HepG2 (cell line): ENCODE measurements around the gene PCNP. TPM values are rescaled to one million over a fixed set of nuclear protein-coding genes. Genes with fewer than 3 reads are reported as not detected.

Experiments
- EEA1 ChIP-seq: sonication (generic); formaldehyde crosslinking; IDR thresholded peaks from 2 replicates; pipeline ENCODE4 v1.5.1; 2020; ENCODE audit warnings: mild to moderate bottlenecking, missing genetic modification reagents, borderline replicate concordance
- ETV6 ChIP-seq: sonication (generic); formaldehyde crosslinking; conservative IDR thresholded peaks from 2 replicates; pipeline ENCODE4 v1.4.0; 2020; ENCODE audit warnings: missing genetic modification reagents
- KLF16 ChIP-seq, 2 experiments: sonication (generic) in 1 of 2; formaldehyde crosslinking in 1 of 2; IDR thresholded peaks; 2 replicates each; pipeline versions ENCODE4 v1.6.1 to v1.8.0; 2016 to 2023; ENCODE audit warnings: missing genetic modification reagents in 2 of 2, missing compliant biosample characterization in 1 of 2
- NKX3-1 ChIP-seq: sonication (generic); formaldehyde crosslinking; IDR thresholded peaks from 2 replicates; pipeline ENCODE4 v1.5.0; 2020; ENCODE audit warnings: missing genetic modification reagents
- RBAK ChIP-seq: sonication (generic); formaldehyde crosslinking; IDR thresholded peaks from 2 replicates; pipeline ENCODE4 v1.5.1; 2020; ENCODE audit warnings: mild to moderate bottlenecking, missing genetic modification reagents
- SAP130 ChIP-seq: IDR thresholded peaks from 2 replicates; pipeline ENCODE4 v1.6.1; 2016; ENCODE audit warnings: low read depth
- TMF1 ChIP-seq: sonication (generic); formaldehyde crosslinking; IDR thresholded peaks from 2 replicates; pipeline ENCODE4 v1.8.1; 2022; ENCODE audit warnings: low read depth, missing genetic modification reagents
- ZNF138 ChIP-seq: sonication (generic); formaldehyde crosslinking; IDR thresholded peaks from 2 replicates; pipeline ENCODE4 v1.5.0; 2020; ENCODE audit warnings: mild to moderate bottlenecking, low read depth, missing genetic modification reagents
- ZNF33B ChIP-seq: sonication (generic); formaldehyde crosslinking; IDR thresholded peaks from 2 replicates; pipeline ENCODE4 v1.5.1; 2020; ENCODE audit warnings: mild to moderate bottlenecking, missing genetic modification reagents
- ZNF468 ChIP-seq: sonication (generic); formaldehyde crosslinking; IDR thresholded peaks from 2 replicates; pipeline ENCODE4 v1.8.0; 2022; ENCODE audit warnings: mild to moderate bottlenecking, moderate library complexity, missing genetic modification reagents
- ZZZ3 ChIP-seq: sonication (generic); formaldehyde crosslinking; IDR thresholded peaks from 2 replicates; pipeline ENCODE4 v1.4.0; 2020; ENCODE audit warnings: missing genetic modification reagents, mild to moderate bottlenecking, borderline replicate concordance
- polyA plus RNA-seq, 8 experiments: library from polyadenylated mRNA; depleted of rRNA in 3 of 8; stranded (reverse) in 7 of 8; unstranded in 1 of 8; fragments of >200 nt; fragmentation: Illumina TruSeq in 4 of 8; extraction: Trizol in 4 of 8; gene quantifications; 2 replicates each; pipeline versions ENCODE4 v1.2.1 to v1.2.3, GENCODE V29; 2011 to 2016; ENCODE audit warnings: low read depth in 4 of 8, missing spikeins in 1 of 8, mixed read lengths in 1 of 8; ENCODE audit not compliant: insufficient read depth in 1 of 8
- total RNA-seq, 5 experiments: library from RNA; depleted of rRNA; stranded (reverse); fragments of >200 nt; fragmentation: Illumina TruSeq; extraction: Trizol; gene quantifications; 2 replicates each; pipeline ENCODE4 v1.2.3, GENCODE V29; 2016; ENCODE audit warnings: low read depth in 1 of 5
- TF ChIP-seq, protein P1 (sequence below): sonication (generic); formaldehyde crosslinking; IDR thresholded peaks from 2 replicates; pipeline ENCODE4 v1.9.0; 2021; ENCODE audit warnings: missing genetic modification reagents, mild to moderate bottlenecking, borderline replicate concordance
- TF ChIP-seq, protein P2 (sequence below): sonication (generic); formaldehyde crosslinking; conservative IDR thresholded peaks from 2 replicates; pipeline ENCODE4 v1.4.0; 2020; ENCODE audit warnings: mild to moderate bottlenecking, missing genetic modification reagents, moderate library complexity
- TF ChIP-seq, protein P3 (sequence below): IDR thresholded peaks from 2 replicates; pipeline ENCODE4 v1.6.1; 2012; ENCODE audit warnings: low read length, improper control_type of control experiment
- TF ChIP-seq, protein P4 (sequence below): sonication (generic); formaldehyde crosslinking; IDR thresholded peaks from 2 replicates; pipeline ENCODE4 v1.8.0; 2022; ENCODE audit warnings: low read depth, missing genetic modification reagents
- TF ChIP-seq, protein P5 (sequence below): sonication (generic); formaldehyde crosslinking; IDR thresholded peaks from 2 replicates; pipeline ENCODE4 v1.8.0; 2022; ENCODE audit warnings: missing genetic modification reagents, mild to moderate bottlenecking, moderate library complexity, borderline replicate concordance

The PCNP gene
- total and polyA plus RNA-seq, 2 of the 13 experiments (the other 11 are each of a cell fraction or from before 2014, with no cell fraction given) = 44.1 to 78.2 TPM

DNA sequence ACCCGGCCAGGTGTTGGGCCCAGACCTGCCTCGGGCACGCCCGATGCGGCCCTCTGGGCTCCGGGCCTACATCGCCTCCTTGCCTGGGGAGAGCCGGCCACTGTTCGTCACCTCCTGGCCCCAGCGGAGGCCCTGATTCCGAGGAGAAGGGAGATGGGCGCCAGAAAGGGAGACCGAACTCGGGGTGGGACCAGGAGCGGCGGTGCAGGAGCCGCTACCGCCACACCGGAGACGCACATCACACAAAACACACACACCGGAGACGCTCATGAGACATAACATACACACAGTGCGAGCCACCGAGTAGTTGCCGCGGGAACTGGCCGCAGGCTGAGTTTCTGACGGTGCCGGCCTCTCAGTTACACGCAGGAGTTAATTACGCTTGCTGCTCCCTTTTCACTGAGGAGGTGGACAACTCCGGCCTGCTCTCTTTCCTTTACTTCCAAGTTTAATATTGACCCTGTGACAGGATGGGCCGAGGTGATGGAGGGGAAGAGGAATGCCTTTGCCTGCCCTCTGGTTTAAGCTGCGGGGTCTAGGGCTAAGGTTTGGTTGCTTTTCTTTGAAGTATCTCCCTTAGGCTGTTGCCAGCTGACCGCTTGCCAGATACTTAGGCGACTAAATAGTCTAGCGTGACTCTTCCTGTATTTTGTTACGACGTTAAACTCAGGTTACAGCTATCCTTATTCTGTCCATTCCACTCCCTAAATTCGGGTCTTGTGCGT is 570 bp downstream of the PCNP start (continued):
- TF ChIP-seq, protein P1, sequence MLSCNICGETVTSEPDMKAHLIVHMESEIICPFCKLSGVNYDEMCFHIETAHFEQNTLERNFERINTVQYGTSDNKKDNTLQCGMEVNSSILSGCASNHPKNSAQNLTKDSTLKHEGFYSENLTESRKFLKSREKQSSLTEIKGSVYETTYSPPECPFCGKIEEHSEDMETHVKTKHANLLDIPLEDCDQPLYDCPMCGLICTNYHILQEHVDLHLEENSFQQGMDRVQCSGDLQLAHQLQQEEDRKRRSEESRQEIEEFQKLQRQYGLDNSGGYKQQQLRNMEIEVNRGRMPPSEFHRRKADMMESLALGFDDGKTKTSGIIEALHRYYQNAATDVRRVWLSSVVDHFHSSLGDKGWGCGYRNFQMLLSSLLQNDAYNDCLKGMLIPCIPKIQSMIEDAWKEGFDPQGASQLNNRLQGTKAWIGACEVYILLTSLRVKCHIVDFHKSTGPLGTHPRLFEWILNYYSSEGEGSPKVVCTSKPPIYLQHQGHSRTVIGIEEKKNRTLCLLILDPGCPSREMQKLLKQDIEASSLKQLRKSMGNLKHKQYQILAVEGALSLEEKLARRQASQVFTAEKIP = no peak
- TF ChIP-seq, protein P2, sequence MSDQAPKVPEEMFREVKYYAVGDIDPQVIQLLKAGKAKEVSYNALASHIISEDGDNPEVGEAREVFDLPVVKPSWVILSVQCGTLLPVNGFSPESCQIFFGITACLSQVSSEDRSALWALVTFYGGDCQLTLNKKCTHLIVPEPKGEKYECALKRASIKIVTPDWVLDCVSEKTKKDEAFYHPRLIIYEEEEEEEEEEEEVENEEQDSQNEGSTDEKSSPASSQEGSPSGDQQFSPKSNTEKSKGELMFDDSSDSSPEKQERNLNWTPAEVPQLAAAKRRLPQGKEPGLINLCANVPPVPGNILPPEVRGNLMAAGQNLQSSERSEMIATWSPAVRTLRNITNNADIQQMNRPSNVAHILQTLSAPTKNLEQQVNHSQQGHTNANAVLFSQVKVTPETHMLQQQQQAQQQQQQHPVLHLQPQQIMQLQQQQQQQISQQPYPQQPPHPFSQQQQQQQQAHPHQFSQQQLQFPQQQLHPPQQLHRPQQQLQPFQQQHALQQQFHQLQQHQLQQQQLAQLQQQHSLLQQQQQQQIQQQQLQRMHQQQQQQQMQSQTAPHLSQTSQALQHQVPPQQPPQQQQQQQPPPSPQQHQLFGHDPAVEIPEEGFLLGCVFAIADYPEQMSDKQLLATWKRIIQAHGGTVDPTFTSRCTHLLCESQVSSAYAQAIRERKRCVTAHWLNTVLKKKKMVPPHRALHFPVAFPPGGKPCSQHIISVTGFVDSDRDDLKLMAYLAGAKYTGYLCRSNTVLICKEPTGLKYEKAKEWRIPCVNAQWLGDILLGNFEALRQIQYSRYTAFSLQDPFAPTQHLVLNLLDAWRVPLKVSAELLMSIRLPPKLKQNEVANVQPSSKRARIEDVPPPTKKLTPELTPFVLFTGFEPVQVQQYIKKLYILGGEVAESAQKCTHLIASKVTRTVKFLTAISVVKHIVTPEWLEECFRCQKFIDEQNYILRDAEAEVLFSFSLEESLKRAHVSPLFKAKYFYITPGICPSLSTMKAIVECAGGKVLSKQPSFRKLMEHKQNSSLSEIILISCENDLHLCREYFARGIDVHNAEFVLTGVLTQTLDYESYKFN = no peak
- no peak for TF ChIP-seq TMF1 (CRISPR knock-in tag)
- TF ChIP-seq, protein P3, sequence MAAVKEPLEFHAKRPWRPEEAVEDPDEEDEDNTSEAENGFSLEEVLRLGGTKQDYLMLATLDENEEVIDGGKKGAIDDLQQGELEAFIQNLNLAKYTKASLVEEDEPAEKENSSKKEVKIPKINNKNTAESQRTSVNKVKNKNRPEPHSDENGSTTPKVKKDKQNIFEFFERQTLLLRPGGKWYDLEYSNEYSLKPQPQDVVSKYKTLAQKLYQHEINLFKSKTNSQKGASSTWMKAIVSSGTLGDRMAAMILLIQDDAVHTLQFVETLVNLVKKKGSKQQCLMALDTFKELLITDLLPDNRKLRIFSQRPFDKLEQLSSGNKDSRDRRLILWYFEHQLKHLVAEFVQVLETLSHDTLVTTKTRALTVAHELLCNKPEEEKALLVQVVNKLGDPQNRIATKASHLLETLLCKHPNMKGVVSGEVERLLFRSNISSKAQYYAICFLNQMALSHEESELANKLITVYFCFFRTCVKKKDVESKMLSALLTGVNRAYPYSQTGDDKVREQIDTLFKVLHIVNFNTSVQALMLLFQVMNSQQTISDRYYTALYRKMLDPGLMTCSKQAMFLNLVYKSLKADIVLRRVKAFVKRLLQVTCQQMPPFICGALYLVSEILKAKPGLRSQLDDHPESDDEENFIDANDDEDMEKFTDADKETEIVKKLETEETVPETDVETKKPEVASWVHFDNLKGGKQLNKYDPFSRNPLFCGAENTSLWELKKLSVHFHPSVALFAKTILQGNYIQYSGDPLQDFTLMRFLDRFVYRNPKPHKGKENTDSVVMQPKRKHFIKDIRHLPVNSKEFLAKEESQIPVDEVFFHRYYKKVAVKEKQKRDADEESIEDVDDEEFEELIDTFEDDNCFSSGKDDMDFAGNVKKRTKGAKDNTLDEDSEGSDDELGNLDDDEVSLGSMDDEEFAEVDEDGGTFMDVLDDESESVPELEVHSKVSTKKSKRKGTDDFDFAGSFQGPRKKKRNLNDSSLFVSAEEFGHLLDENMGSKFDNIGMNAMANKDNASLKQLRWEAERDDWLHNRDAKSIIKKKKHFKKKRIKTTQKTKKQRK = no peak
- TF ChIP-seq SAP130 = no peak
- 0 out of 2 replicates have a peak, but pooled peaks have one; percentile 62 for TF ChIP-seq NKX3-1
- TF ChIP-seq ZNF33B (CRISPR knock-in tag) = no peak
- no peak for TF ChIP-seq ETV6 (CRISPR knock-in tag)
- TF ChIP-seq ZNF468 (CRISPR knock-in tag) = 0 out of 2 replicates have a peak, but pooled peaks have one; percentile 80
- TF ChIP-seq, protein P4, sequence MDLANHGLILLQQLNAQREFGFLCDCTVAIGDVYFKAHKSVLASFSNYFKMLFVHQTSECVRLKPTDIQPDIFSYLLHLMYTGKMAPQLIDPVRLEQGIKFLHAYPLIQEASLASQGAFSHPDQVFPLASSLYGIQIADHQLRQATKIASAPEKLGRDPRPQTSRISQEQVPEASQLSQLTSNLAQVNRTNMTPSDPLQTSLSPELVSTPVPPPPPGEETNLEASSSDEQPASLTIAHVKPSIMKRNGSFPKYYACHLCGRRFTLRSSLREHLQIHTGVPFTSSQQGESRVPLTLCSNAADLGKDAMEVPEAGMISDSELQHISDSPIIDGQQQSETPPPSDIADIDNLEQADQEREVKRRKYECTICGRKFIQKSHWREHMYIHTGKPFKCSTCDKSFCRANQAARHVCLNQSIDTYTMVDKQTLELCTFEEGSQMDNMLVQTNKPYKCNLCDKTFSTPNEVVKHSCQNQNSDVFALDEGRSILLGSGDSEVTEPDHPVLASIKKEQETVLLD (CRISPR knock-in tag) = peak; percentile 30; the same call in 1 of the 2 replicates
- TF ChIP-seq, protein P5, sequence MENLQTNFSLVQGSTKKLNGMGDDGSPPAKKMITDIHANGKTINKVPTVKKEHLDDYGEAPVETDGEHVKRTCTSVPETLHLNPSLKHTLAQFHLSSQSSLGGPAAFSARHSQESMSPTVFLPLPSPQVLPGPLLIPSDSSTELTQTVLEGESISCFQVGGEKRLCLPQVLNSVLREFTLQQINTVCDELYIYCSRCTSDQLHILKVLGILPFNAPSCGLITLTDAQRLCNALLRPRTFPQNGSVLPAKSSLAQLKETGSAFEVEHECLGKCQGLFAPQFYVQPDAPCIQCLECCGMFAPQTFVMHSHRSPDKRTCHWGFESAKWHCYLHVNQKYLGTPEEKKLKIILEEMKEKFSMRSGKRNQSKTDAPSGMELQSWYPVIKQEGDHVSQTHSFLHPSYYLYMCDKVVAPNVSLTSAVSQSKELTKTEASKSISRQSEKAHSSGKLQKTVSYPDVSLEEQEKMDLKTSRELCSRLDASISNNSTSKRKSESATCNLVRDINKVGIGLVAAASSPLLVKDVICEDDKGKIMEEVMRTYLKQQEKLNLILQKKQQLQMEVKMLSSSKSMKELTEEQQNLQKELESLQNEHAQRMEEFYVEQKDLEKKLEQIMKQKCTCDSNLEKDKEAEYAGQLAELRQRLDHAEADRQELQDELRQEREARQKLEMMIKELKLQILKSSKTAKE = no peak
- no peak for TF ChIP-seq EEA1 (CRISPR knock-in tag)
- 0 out of 2 replicates have a peak, but pooled peaks have one; percentile 30 for TF ChIP-seq ZNF138 (CRISPR knock-in tag)
- TF ChIP-seq KLF16 (CRISPR knock-in tag; IDR thresholded peaks at IDR 0.05) = no peak
- no peak for TF ChIP-seq ZZZ3 (CRISPR knock-in tag)
- TF ChIP-seq RBAK = no peak
